ENCODE measurements around the gene HIC1. TPM values are rescaled to one million over a fixed set of nuclear protein-coding genes. Genes with fewer than 3 reads are reported as not detected.
A peak's percentile ranks its signal among the peaks of the same experiment; 100 is the strongest.

HIC1 gene
- polyA plus RNA-seq, 1 donor (not counting 4 experiments of a cell fraction or from before 2014, with no cell fraction given): 0.64 TPM

- H3K4me1 ChIP-seq (ENCODE audit: control insufficient read depth, extremely low read depth, insufficient read depth, low read length): peaks cover 23% of the 10 kb centered on the region
- no peak for DNase-seq (ENCODE audit: low read depth, low spot score)
- peaks cover 4% of the 10 kb centered on the region for H3K79me2 ChIP-seq (ENCODE audit: control insufficient read depth, insufficient read depth, low read length)
- dilution Hi-C loops (cut with MboI; ENCODE audit: extremely low pct_ligation_motif_present, low sequenced_read_pairs): no loop called here
- TF ChIP-seq EZH2 (IDR thresholded peaks at IDR 0.05; ENCODE audit: low read length) (no peak), CTCF (optimal IDR thresholded peaks at IDR 0.05 in 1 of 3, IDR thresholded peaks at IDR 0.05 in 1 of 3, conservative IDR thresholded peaks at IDR 0.05 in 1 of 3; ENCODE audit: extremely low read depth in 1 of 3, insufficient read depth in 2 of 3, low read length in 3 of 3) (no peak)
- peaks cover 9% of the 10 kb centered on the region for H3K27me3 ChIP-seq (ENCODE audit: control insufficient read depth, extremely low read depth, insufficient read depth, low read length)
- H3K27ac ChIP-seq (ENCODE audit: control insufficient read depth, insufficient read depth, low read length): peak overlapping the region; percentile 49
- no peak overlapping the region for H3K9ac ChIP-seq (ENCODE audit: control insufficient read depth, extremely low read depth, insufficient read depth, low read length)
- H3K4me2 ChIP-seq (ENCODE audit: control insufficient read depth, extremely low read depth, insufficient read depth, low read depth, low read length): peak overlapping the region; percentile 97
- H3K9me3 ChIP-seq (ENCODE audit: control insufficient read depth, low read depth, low read length): no peaks in the 10 kb centered on the region
- H3K9me1 ChIP-seq (ENCODE audit: control insufficient read depth, extremely low read depth, insufficient read depth, low read length): no peaks in the 10 kb centered on the region
- peaks cover 12% of the 10 kb centered on the region for H4K20me1 ChIP-seq (ENCODE audit: control insufficient read depth, extremely low read depth, insufficient read depth, low read length)
- H3K4me3 ChIP-seq (ENCODE audit: control insufficient read depth in 2 of 3, extremely low read depth in 1 of 3, insufficient read depth in 2 of 3, low read depth in 1 of 3, low read length in 3 of 3): peak overlapping the region in 2 of 3 experiments; percentile 76 to 81
- FAIRE-seq: no peak
- H2AFZ ChIP-seq (ENCODE audit: control insufficient read depth, low read length): no peak overlapping the region
- peaks cover 1 to 2% of the 10 kb centered on the region in 2 experiments for H3K36me3 ChIP-seq (ENCODE audit: control insufficient read depth in 2 of 2, extremely low read depth in 1 of 2, insufficient read depth in 2 of 2, low read length in 2 of 2)
Measured at GRCh38 chr17:2048805-2049204, 6.1 kb upstream of the HIC1 start.

GRCh38 chr17:2049333-2050299, 5.3 kb upstream of the HIC1 start:
- dilution Hi-C loops (cut with MboI; ENCODE audit: extremely low pct_ligation_motif_present, low sequenced_read_pairs): no loop called here
- peak overlapping the region; percentile 49 for H3K27ac ChIP-seq (ENCODE audit: control insufficient read depth, insufficient read depth, low read length)
- FAIRE-seq: no peak

More at GRCh38 chr17:2049333-2050299, 5.3 kb upstream of the HIC1 start:
- peak overlapping the region; percentile 75 for H2AFZ ChIP-seq (ENCODE audit: control insufficient read depth, low read length)
- H3K9ac ChIP-seq (ENCODE audit: control insufficient read depth, extremely low read depth, insufficient read depth, low read length): peak overlapping the region; percentile 88
- H4K20me1 ChIP-seq (ENCODE audit: control insufficient read depth, extremely low read depth, insufficient read depth, low read length): peaks cover 8% of the 10 kb centered on the region
- H3K9me3 ChIP-seq (ENCODE audit: control insufficient read depth, low read depth, low read length): no peaks in the 10 kb centered on the region
- DNase-seq (ENCODE audit: low read depth, low spot score): no peak
- peaks cover 23% of the 10 kb centered on the region for H3K4me1 ChIP-seq (ENCODE audit: control insufficient read depth, extremely low read depth, insufficient read depth, low read length)
- H3K4me3 ChIP-seq (ENCODE audit: control insufficient read depth in 2 of 3, extremely low read depth in 1 of 3, insufficient read depth in 2 of 3, low read depth in 1 of 3, low read length in 3 of 3): peak overlapping the region; percentile 57 to 81 (median 76)
- peaks cover under 1% of the 10 kb centered on the region for H3K79me2 ChIP-seq (ENCODE audit: control insufficient read depth, insufficient read depth, low read length)
- H3K27me3 ChIP-seq (ENCODE audit: control insufficient read depth, extremely low read depth, insufficient read depth, low read length): peaks cover 9% of the 10 kb centered on the region
- TF ChIP-seq EZH2 (IDR thresholded peaks at IDR 0.05; ENCODE audit: low read length) (no peak), CTCF (optimal IDR thresholded peaks at IDR 0.05 in 1 of 3, IDR thresholded peaks at IDR 0.05 in 1 of 3, conservative IDR thresholded peaks at IDR 0.05 in 1 of 3; ENCODE audit: extremely low read depth in 1 of 3, insufficient read depth in 2 of 3, low read length in 3 of 3) (no peak)
- H3K4me2 ChIP-seq (ENCODE audit: control insufficient read depth, extremely low read depth, insufficient read depth, low read depth, low read length): peak overlapping the region; percentile 97
- no peaks in the 10 kb centered on the region for H3K9me1 ChIP-seq (ENCODE audit: control insufficient read depth, extremely low read depth, insufficient read depth, low read length)
- no peaks in the 10 kb centered on the region for H3K36me3 ChIP-seq (ENCODE audit: control insufficient read depth in 2 of 2, extremely low read depth in 1 of 2, insufficient read depth in 2 of 2, low read length in 2 of 2)
